Measurements from ENCODE around the gene LPP.

The LPP gene

DNA sequence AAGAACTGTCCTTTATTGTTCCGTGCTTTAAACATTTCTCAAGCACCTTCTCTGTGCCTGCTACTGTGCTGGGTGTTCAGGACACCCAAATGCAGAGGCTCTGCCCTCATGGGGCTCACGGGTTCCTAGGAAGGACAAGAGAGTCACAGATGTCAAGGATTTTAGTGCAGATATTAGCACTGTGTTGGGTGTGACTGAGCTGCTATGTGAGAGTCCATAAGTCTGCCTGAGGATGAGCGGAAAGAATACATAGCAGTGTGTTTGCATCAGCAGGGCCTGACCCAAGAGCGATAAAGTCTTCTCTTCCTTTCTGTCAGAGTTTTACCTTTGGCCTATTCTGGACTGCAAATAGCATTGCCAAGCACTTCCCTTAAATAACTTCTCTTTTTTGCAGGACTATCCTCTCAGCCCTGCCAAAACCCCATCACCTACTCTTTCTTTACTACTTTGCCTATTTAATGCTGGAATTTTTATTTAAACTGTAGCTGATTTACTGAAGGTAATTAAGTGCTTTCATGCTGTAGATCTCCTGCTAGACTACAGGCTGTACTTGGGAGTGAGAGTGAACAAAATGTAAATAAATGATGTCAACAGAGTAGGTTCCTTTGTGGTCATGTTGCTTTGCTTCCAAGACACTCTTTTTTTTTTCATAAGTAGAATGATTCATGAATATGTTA, 558.4 kb downstream of the LPP start:
- Histone ChIP-seq H3K4me3 (ENCODE audit: insufficient read depth, low read length, poor library complexity, severe bottlenecking) (no peak overlapping the region), H3K27me3 (ENCODE audit: low read length) (no peaks in the 10 kb centered on the region), H3F3A (ENCODE audit: insufficient read depth) (no peaks in the 10 kb centered on the region), H2AFZ (ENCODE audit: low read depth, low read length, severe bottlenecking) (no peak overlapping the region), H3K9ac (ENCODE audit: low read length) (no peak overlapping the region), H3K79me2 (ENCODE audit: insufficient read depth, low read length) (no peaks in the 10 kb centered on the region), H3K27ac (ENCODE audit: low read depth, low read length) (no peak overlapping the region), H3K9me3 (ENCODE audit: insufficient read depth, low read length) (no peaks in the 10 kb centered on the region), H3K36me3 (ENCODE audit: low read length) (no peaks in the 10 kb centered on the region), H3K4me2 (ENCODE audit: low read depth, low read length, poor library complexity, severe bottlenecking) (no peak overlapping the region), H4K20me1 (ENCODE audit: low read depth, low read length) (no peaks in the 10 kb centered on the region), H3K9me2 (replicated peaks; ENCODE audit: insufficient read depth, low read length) (no peaks in the 10 kb centered on the region)
- TF ChIP-seq EZH2phosphoT487 (conservative IDR thresholded peaks at IDR 0.05; ENCODE audit: low read length) (no peak), CTCF (IDR thresholded peaks at IDR 0.05; ENCODE audit: insufficient read depth, low read length, poor library complexity, severe bottlenecking) (no peak)

DNA sequence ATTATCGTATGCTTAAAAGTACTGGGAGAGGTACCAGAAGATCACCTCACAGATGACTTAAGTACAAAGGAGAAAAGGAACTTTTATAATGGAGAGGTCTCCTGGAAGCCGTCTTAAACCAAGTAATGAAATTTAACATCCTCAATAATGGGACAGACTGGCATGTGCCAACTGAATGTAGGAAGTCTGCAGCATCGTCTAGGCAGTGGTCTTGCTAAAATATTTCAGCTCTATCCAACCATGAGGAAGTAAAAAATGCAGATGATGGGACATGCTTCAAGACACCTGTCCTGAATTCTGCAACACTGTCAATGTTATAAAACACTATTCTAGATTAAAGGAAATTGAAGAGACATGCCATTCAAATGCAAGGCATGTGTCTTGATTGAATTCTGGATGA, 559.0 kb downstream of the LPP start:
- Histone ChIP-seq H3K9me2 (replicated peaks; ENCODE audit: insufficient read depth, low read length) (no peaks in the 10 kb centered on the region), H3K9ac (ENCODE audit: low read length) (no peak overlapping the region), H2AFZ (ENCODE audit: low read depth, low read length, severe bottlenecking) (no peak overlapping the region), H3K9me3 (ENCODE audit: insufficient read depth, low read length) (no peaks in the 10 kb centered on the region), H3K27ac (ENCODE audit: low read depth, low read length) (no peak overlapping the region), H3K36me3 (ENCODE audit: low read length) (no peaks in the 10 kb centered on the region), H3K4me2 (ENCODE audit: low read depth, low read length, poor library complexity, severe bottlenecking) (no peak overlapping the region), H3K79me2 (ENCODE audit: insufficient read depth, low read length) (no peaks in the 10 kb centered on the region), H3F3A (ENCODE audit: insufficient read depth) (no peaks in the 10 kb centered on the region), H4K20me1 (ENCODE audit: low read depth, low read length) (no peaks in the 10 kb centered on the region), H3K4me3 (ENCODE audit: insufficient read depth, low read length, poor library complexity, severe bottlenecking) (no peak overlapping the region), H3K27me3 (ENCODE audit: low read length) (no peaks in the 10 kb centered on the region)
- TF ChIP-seq EZH2phosphoT487 (conservative IDR thresholded peaks at IDR 0.05; ENCODE audit: low read length) = no peak
- TF ChIP-seq CTCF (IDR thresholded peaks at IDR 0.05; ENCODE audit: insufficient read depth, low read length, poor library complexity, severe bottlenecking) = no peak

DNA sequence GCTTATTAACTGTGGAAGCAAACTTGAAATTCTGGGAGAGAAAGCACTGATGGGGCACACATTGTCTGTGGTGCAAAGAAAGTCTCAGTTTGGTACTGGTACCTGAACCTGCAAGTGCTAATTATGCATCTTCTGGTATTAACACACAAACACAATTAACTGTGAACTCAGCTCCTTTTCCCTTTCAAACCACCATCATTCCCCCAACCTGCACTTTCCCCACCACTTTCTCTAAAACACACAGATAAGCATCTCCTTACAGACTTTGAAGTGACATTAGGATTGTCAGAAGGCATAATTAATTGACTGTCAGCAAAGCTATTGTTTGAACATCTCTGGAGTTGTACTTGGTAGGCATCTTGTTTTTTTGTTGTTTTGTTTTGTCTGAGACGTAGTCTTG, 565.6 kb downstream of the LPP start:
- H3K4me3 ChIP-seq (ENCODE audit: insufficient read depth, low read length, poor library complexity, severe bottlenecking) = no peak overlapping the region
- no peak for TF ChIP-seq CTCF (IDR thresholded peaks at IDR 0.05; ENCODE audit: insufficient read depth, low read length, poor library complexity, severe bottlenecking)
- TF ChIP-seq EZH2phosphoT487 (conservative IDR thresholded peaks at IDR 0.05; ENCODE audit: low read length) = no peak
- no peak overlapping the region for H3K9ac ChIP-seq (ENCODE audit: low read length)
- no peaks in the 10 kb centered on the region for H4K20me1 ChIP-seq (ENCODE audit: low read depth, low read length)
- no peaks in the 10 kb centered on the region for H3K27me3 ChIP-seq (ENCODE audit: low read length)
- H3K9me3 ChIP-seq (ENCODE audit: insufficient read depth, low read length) = no peaks in the 10 kb centered on the region
- no peak overlapping the region for H3K27ac ChIP-seq (ENCODE audit: low read depth, low read length)
- H3K79me2 ChIP-seq (ENCODE audit: insufficient read depth, low read length) = no peaks in the 10 kb centered on the region
- H3K4me2 ChIP-seq (ENCODE audit: low read depth, low read length, poor library complexity, severe bottlenecking) = no peak overlapping the region
- no peaks in the 10 kb centered on the region for H3F3A ChIP-seq (ENCODE audit: insufficient read depth)
- H2AFZ ChIP-seq (ENCODE audit: low read depth, low read length, severe bottlenecking) = no peak overlapping the region
- no peaks in the 10 kb centered on the region for H3K36me3 ChIP-seq (ENCODE audit: low read length)
- H3K9me2 ChIP-seq (replicated peaks; ENCODE audit: insufficient read depth, low read length) = no peaks in the 10 kb centered on the region

Measured in SU-DHL-6 (cell line).